SK-N-SH (cell line): ENCODE data around the gene DLX5.

Experiments
- CHD2 ChIP-seq: fragments of 150-350 bp; IDR thresholded peaks from 2 replicates; pipeline ENCODE4 v1.6.1; 2018; ENCODE audit warnings: low read length; ENCODE audit not compliant: partially characterized antibody
- EZH2phosphoT487 ChIP-seq: fragments of 200-600 bp; sonication (generic); IDR thresholded peaks from 2 replicates; pipeline ENCODE4 v1.6.1; 2017; ENCODE audit warnings: low read depth, mixed run types, mild to moderate bottlenecking, antibody characterized with exemption, moderate library complexity, borderline replicate concordance
- MXI1 ChIP-seq: IDR thresholded peaks from 2 replicates; pipeline ENCODE4 v1.6.1; 2012; ENCODE audit warnings: mild to moderate bottlenecking, low read depth, low read length, improper control_type of control experiment
- REST ChIP-seq: IDR thresholded peaks from 2 replicates; pipeline ENCODE4 v1.6.1; 2012; ENCODE audit warnings: mild to moderate bottlenecking, low read depth, low read length, moderate library complexity
- RXRA ChIP-seq: IDR thresholded peaks from 2 replicates; pipeline ENCODE4 v1.4.0; 2012; ENCODE audit warnings: low read depth, mild to moderate bottlenecking, borderline replicate concordance
- SMC3 ChIP-seq: IDR thresholded peaks from 2 replicates; pipeline ENCODE4 v1.6.1; 2012; ENCODE audit warnings: low read depth, low read length, improper control_type of control experiment
- TAF1 ChIP-seq: IDR thresholded peaks from 2 replicates; pipeline ENCODE4 v1.6.1; 2012; ENCODE audit warnings: low read depth, mild to moderate bottlenecking, low read length, moderate library complexity, borderline replicate concordance
- TCF12 ChIP-seq: IDR thresholded peaks from 2 replicates; pipeline ENCODE4 v1.4.0; 2012
- TF ChIP-seq, protein P1 (sequence below): fragments of 200-600 bp; sonication (generic); IDR thresholded peaks from 2 replicates; pipeline ENCODE4 v1.6.1; 2017; ENCODE audit warnings: antibody characterized with exemption, mild to moderate bottlenecking, moderate library complexity

- TF ChIP-seq RXRA = no peak
- TF ChIP-seq REST = no peak
- TF ChIP-seq TCF12 = no peak
- TF ChIP-seq MXI1 = no peak
- TF ChIP-seq, protein P1, sequence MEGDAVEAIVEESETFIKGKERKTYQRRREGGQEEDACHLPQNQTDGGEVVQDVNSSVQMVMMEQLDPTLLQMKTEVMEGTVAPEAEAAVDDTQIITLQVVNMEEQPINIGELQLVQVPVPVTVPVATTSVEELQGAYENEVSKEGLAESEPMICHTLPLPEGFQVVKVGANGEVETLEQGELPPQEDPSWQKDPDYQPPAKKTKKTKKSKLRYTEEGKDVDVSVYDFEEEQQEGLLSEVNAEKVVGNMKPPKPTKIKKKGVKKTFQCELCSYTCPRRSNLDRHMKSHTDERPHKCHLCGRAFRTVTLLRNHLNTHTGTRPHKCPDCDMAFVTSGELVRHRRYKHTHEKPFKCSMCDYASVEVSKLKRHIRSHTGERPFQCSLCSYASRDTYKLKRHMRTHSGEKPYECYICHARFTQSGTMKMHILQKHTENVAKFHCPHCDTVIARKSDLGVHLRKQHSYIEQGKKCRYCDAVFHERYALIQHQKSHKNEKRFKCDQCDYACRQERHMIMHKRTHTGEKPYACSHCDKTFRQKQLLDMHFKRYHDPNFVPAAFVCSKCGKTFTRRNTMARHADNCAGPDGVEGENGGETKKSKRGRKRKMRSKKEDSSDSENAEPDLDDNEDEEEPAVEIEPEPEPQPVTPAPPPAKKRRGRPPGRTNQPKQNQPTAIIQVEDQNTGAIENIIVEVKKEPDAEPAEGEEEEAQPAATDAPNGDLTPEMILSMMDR = no peak
- TF ChIP-seq TAF1 = no peak
- TF ChIP-seq SMC3 = no peak
- no peak for TF ChIP-seq CHD2
- no peak for TF ChIP-seq EZH2phosphoT487
Observed at GRCh38 chr7:96991546-96992191, 33.0 kb downstream of the DLX5 start.
